Coronary artery (tissue), 2 donors: ENCODE data around the gene TSPOAP1.

Experiments used
- DNase-seq: peaks from one replicate; pipeline ENCODE4 v3.0.0-alpha.2; 2017; ENCODE audit warnings: low spot score
- H3K27ac ChIP-seq, 2 donors: fragments of 200-600 bp; sonication (generic); one replicate each; pipeline ENCODE4 v1.5.1; 2016 to 2019
- H3K4me3 ChIP-seq: fragments of 200-600 bp; sonication (generic); 2 replicates; pipeline ENCODE4 v1.5.1; 2016; ENCODE audit warnings: mild to moderate bottlenecking, moderate library complexity
- TF ChIP-seq, protein P1 (sequence below): fragments of 200-600 bp; sonication (generic); IDR thresholded peaks from one replicate; pipeline ENCODE4 v1.5.1; 2019; ENCODE audit warnings: antibody characterized with exemption

Gene TSPOAP1

GRCh38 chr17:58335061-58335731 lies 6.6 kb upstream of the TSPOAP1 start:
- peak overlapping the region in 1 of 2 donors; percentile 56 for H3K27ac ChIP-seq
- TF ChIP-seq, protein P1, sequence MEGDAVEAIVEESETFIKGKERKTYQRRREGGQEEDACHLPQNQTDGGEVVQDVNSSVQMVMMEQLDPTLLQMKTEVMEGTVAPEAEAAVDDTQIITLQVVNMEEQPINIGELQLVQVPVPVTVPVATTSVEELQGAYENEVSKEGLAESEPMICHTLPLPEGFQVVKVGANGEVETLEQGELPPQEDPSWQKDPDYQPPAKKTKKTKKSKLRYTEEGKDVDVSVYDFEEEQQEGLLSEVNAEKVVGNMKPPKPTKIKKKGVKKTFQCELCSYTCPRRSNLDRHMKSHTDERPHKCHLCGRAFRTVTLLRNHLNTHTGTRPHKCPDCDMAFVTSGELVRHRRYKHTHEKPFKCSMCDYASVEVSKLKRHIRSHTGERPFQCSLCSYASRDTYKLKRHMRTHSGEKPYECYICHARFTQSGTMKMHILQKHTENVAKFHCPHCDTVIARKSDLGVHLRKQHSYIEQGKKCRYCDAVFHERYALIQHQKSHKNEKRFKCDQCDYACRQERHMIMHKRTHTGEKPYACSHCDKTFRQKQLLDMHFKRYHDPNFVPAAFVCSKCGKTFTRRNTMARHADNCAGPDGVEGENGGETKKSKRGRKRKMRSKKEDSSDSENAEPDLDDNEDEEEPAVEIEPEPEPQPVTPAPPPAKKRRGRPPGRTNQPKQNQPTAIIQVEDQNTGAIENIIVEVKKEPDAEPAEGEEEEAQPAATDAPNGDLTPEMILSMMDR: no peak
- no peak overlapping the region for H3K4me3 ChIP-seq
- no peak for DNase-seq

- Histone ChIP-seq H3K27ac (peak overlapping the region in 1 of 2 donors; percentile 56), H3K4me3 (no peak overlapping the region)
- TF ChIP-seq, protein P1: no peak
- no peak for DNase-seq
These were observed 6.1 kb upstream of the TSPOAP1 start for GRCh38 chr17:58334661-58335060.

DNA sequence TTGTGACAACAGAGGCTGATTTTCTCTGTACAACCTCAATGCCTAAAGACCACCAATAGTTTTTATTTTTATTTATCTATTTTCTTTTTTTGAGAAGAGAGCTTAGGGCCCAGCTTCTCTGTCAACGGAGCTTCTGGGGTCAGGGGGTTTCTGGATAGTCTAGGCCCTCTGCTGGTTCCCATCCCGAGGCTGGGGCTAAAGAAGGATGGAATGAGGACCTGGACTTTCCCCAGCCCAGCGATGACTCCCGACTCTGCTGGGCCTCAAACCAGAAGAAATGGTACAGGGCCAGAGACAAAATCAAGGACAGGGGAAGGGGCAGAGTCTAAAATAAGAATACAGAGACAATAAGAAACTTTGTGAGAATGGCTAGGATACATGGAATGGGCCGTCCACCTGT lies 5.7 kb upstream of the TSPOAP1 start:
- TF ChIP-seq, protein P1: no peak
- Histone ChIP-seq H3K4me3 (no peak overlapping the region), H3K27ac (peak overlapping the region in 1 of 2 donors; percentile 56)
- DNase-seq: no peak

- Histone ChIP-seq H3K4me3 (no peak overlapping the region), H3K27ac (no peak overlapping the region)
- TF ChIP-seq, protein P1: no peak
- DNase-seq: no peak
These were observed 5.2 kb upstream of the TSPOAP1 start for GRCh38 chr17:58333736-58334207.

DNA sequence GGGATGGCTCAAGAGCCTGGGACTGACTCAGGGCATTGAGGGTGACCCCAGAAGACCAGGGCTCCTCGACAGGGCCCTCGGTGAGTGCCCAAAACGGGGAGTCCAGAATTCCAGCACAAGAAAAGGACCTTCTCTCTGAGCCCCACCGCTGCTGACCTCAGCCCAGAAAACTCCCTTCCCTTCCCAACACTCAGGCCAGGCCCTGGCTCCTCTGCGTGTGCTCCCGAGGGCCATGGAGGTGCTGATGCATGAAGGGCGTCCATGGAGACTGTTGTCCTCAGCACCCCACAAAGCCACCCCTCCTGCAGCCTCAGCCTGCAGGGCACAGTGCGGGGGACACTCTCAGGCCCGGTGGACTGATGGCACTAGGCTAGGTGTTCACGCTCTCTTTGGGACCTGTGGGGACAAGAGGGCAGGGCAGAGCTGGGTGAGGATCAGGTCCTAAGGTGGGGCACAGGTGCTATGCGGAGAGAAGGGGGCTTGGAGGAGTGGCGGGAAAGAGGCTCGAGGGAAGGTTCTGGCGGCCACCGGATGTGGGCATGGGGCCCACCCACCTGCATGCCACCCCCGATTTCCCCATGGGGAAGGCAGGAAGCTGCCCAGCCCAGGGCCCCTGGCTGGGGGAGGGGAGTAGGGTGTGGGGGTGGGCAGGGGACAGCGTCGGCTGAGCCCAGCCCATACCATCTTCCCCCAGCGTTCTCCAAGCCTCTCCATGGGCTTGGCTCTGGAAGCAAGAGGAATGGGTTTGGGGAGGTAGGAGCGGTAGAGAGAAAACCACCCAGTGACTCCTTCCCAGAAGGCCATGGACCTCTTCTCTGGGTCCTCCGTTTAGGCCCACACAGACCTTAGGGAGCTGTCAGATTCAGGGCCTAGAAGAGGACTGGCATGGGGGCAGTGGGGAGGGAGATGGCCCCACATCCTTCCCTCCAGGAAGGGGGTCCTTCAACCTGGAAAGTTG lies 4.5 kb upstream of the TSPOAP1 start:
- TF ChIP-seq, protein P1: no peak
- no peak for DNase-seq
- H3K27ac ChIP-seq: peak overlapping the region in 1 of 2 donors; percentile 80
- peak overlapping the region; percentile 61 for H3K4me3 ChIP-seq

DNA sequence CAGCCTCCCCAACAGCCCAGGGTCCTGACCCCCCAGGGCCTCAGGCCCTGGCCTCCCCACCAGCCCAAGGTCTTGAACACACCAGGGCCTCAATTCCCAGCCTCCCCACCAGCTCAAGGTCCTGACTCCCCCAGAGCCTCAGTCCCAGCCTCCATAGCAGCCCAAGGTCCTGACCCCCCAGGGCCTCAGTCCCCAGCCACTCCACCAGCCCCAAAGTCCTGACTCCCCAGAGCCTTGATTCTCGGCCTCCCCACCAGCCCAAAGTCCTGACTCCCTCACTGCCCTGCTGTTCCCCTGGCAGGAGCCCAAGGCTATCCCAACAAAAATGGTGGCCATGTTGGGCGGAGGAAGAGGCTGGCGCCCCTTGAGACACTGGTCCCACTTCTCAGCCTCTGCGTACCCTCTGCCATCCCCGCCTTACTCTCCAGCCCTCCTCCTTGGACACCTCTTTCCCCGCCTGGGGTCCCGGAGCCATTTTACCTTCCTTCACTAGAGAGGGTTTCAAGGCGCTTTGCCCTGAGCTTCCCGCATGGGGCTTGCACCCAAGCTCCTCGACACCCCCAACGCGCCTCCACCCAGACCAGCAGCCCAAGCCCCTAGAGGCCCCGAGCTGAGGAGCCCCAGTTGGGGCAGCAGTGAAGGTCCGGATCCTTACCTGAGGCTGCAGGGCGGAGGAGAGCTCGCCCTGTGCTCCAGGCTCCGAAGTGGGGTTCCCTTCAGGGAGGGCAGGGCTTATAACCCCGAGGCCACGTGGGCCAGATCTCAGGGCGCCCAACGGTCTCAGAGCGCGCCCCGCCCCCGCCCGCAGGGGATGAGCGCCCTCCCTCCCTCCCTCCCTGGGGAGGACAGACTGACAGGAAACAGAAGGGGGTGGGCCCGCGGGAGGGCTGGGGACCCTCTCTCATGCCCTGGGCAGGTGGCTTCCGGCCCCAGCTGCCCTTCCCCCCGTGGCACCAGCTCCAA lies 3.5 kb upstream of the TSPOAP1 start:
- peak overlapping the region; percentile 61 for H3K4me3 ChIP-seq
- DNase-seq: no peak
- TF ChIP-seq, protein P1: no peak
- H3K27ac ChIP-seq: peak overlapping the region; percentile 10 to 80
